GM21717 (cell line): ENCODE results near the gene SKAP2.

ENCODE experiments used
- ATAC-seq: cut with Tn5 transposase; IDR thresholded peaks from one replicate; pipeline ENCODE4 v1.9.1; 2021; ENCODE audit warnings: mild to moderate bottlenecking, moderate library complexity; ENCODE audit not compliant: unreplicated experiment

SKAP2 gene

GRCh38 chr7:26670290-26670689, 194.1 kb downstream of the SKAP2 start:
- no peak for ATAC-seq

DNA sequence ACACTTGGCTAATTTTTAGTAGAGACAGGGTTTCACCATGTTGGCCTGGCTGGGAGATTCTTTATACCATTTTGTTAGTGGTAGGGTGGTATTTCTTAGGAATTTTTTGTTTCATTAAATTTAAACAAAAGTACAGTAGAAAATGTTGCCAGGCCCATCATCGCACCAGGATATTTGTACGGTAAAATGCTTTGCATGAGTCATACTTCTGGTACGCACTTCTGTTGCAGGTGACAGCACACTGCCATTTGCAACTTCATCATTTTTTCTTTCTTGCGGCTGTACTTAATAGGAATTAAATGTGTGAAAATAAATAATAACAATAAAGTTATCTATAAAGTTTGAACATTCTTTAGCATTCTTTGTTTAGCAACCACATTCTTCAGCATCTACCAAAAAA, 195.6 kb downstream of the SKAP2 start:
- no peak for ATAC-seq

GRCh38 chr7:26667514-26668133, 196.8 kb downstream of the SKAP2 start:
- peak; percentile 49 for ATAC-seq

- ATAC-seq: peak; percentile 59
Observed at GRCh38 chr7:26664735-26665416, 199.5 kb downstream of the SKAP2 start.

DNA sequence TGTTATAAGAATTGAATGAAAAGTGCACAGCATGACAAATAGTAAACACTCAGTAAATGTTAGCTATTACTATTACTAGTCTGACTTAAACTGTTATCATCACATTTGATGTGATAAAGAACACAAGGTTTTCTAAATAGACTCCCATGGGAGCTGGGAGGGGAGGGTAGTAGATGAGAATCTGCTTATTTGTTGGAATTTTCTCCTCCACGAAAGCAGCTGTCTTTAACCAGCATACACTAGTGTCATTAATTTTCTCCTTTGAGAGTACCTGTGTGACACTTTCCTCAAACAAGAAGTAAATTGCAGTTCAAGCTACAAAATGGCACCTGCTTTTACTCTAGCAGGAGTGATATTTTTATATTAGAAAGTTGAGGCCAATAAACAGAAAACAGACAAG, 200.1 kb downstream of the SKAP2 start:
- no peak for ATAC-seq

GRCh38 chr7:26663874-26664273, 200.5 kb downstream of the SKAP2 start:
- no peak for ATAC-seq

- ATAC-seq: no peak
Observed at GRCh38 chr7:26662646-26663045, 201.7 kb downstream of the SKAP2 start.

DNA sequence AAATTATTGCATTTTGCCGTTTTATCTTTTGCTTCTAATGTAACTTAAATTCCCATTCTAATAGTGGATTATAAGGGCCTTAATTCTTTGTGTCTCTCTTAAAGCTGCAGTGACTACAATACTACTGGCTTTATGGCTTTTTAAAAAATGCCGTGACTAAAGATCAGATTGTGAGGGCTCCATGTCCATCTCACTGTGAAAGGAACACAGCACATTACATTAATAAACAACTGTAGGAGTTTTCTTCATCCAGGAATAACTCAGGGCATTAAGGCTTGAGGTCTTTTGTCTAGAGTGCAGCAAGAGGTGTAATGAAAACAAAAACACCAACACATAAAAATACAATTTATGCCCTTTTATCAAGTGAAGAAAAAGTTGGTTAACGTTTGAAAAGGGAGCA, 205.3 kb downstream of the SKAP2 start:
- no peak for ATAC-seq

DNA sequence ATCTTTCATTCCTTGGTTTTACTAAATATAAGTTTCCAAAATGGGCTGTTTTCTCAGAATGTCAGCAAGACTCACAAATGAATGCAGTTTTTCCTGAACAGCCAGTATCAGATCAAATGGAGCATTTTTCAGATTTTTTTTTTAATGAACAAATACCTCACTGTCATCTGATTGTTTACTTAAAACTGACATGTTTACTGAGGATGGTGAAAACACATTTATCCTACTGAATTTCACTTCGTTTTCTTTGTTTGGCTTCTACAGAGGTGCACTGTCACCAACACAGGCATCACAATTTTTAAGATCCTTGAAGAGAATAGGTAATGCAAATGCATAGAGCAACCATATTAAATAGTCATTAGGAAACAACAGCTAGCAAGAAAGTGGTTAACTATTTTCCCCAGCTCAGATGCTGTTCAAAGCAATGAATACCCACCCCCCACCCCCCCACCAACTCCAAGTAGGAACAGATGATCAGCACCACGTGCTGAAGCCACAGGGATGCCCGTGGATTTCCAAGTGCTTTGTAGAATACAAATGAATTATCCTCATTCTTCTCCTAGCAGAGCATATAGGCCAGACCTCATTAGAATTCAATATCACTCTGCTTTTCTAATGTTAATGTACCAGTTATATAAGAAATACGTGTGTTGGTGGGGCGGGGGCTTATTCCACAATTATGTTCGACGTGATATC, 205.9 kb downstream of the SKAP2 start:
- no peak for ATAC-seq

- no peak for ATAC-seq
Observed at GRCh38 chr7:26657686-26658388, 206.6 kb downstream of the SKAP2 start.

DNA sequence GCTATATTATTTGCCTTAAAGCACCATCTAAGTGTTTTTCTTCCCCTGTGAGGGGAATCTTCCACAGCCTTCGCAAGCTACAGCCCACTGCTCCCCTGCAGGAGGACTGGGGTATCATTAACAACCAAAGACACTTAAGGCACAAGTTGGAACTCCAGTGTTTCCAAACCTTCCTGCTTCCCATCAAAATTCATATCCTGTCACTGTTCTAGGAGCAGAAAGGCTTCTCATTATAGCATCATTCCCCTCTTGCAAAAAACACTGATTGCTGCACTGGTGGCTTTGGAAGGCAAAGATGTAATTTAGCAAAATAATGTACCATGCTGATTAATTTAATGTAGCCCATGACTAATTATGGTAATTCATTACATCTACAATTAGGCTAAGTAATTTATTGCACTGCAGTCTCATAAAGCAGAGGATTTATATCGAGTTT, 207.2 kb downstream of the SKAP2 start:
- ATAC-seq: no peak

- no peak for ATAC-seq
Observed at GRCh38 chr7:26656735-26657134, 207.7 kb downstream of the SKAP2 start.

DNA sequence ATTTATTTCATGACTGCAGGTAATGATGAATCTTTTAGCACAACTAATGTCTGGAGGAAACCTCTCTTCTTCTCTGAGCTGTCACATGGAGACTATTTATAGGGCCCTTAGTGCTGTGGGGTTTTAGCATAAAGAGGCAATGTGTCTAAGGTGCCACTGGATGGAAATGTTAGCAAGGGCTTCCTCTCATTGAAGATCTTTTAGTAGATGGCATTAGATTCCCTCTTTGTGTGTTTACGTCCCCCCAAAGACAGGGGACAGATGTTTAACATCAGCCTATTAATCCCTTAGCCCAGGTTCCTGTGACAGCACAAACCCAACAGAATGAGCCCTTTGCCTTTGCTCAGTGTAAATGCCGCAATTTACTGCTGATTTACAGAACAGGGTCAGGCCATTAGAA, 208.6 kb downstream of the SKAP2 start:
- ATAC-seq: no peak

DNA sequence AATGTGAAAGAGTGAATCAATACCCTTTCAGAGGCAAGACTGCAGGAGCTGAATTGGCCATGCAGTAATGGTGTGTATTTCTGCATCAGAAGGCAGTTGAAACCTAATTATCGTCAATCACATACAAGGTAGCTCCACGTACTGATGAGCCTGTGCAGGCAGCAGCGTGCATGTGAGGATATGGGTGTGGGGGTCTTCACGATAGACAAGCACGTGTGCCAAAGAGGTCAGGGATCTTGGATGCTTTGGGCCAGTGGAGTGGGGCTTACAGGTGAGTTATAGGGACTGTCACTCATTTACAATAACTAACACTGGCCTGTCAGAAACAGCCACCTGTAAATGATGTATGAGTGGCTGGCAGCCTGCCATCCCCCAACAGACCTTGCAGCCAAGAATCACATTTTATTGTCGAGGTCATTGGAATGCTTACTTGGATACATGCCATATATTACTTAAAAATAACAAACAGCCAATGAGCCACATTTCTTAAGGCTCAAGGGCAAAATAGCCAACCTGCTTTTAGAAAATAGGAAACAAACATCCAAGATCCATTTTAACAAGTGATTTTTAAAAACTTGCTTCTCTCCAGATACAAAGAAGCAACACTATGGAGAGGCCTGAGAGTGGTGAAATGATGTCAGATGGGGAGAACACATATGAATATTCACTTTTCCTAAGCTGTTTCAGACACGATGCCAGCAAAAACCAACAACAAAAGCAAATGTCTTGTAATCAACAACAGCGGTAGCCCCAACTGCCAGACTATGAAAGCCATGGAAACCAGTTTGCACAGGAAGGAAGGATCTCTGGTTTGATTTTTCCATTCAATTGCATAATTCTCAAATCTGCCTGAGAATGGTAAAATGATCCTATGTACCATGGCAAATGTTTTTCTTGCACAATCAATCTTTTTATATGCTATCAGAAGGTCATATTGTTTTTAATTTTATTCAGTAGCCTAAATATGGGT, 210.7 kb downstream of the SKAP2 start:
- no peak for ATAC-seq

DNA sequence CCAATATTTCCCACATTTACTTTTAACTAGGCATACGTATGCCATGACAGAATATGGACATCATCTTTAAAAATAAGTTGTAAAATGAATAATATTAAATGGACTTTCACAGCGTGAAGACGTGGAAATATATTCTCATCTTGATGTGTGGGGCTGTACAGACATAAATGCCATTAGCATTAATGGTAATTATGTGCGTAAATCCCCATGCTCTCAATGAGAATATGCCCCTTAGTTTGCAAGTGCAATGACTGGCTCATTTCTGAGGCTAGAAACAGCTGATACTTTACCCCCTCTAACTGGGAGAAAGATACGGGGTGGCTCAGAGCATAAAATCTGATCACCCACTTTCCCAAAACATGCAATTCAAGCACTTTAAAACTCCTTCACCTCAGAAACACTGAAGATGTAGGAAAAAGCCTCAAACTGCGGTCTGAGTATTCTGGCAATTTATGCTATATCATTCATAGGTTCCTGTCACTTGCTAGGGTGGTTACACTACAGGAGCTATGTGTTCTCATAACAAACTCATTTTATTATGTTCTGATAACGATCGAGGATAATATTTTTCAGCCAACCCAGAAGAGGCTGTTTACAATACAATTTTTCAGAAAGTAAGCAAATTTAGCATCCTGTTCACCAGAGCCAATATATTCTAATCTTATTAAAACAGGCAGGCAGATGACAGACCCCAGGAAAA, 211.8 kb downstream of the SKAP2 start:
- ATAC-seq: no peak

DNA sequence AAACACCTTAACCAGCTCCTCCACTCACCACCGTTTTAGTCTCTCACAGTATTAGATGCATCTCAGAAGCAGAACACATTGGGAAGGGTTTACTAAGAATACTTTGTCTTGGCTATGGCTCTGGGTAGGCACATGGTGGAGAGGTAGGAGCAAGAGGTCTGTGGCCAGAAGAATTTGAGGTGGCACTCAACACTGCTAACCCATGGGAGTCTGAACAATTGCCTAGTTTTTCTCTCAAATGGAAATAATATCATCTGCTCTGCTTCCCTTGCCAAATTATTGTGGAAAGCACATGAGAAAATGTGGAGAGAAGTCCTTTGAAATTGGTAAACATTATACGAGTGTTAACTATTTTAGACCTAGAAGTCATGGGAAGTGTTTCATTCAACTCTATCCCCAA, 214.3 kb downstream of the SKAP2 start:
- ATAC-seq: no peak

DNA sequence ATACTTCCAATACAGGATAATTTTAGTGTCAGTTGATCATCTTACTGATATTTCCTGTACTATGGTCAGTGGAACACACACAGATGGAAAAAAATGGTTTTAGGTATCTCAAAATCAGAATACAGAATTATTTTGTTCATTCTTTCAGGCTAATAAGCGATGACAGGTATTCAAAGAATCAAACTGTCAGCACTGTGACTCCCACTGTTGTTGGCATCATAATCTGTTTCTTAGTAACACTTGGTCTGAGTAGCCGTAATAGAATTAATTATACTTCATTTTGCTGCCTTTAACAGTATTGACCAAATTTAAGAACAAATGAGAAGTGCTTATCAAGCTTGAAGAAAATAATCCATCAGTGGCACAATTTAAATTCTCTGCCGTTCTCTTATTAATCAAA, 215.0 kb downstream of the SKAP2 start:
- ATAC-seq: no peak

- no peak for ATAC-seq
Observed at GRCh38 chr7:26648554-26648953, 215.8 kb downstream of the SKAP2 start.

- no peak for ATAC-seq
Observed at GRCh38 chr7:26646336-26647048, 217.9 kb downstream of the SKAP2 start.
